ENCODE data around the gene HS6ST1. TPM values are rescaled to one million over a fixed set of nuclear protein-coding genes. Genes with fewer than 3 reads are reported as not detected.

HS6ST1 gene
- total RNA-seq, 1 donor from 2014 or later: 31.1 TPM

GRCh38 chr2:128293870-128294455 is 24.7 kb downstream of the HS6ST1 start:
- no peak overlapping the region for H2AFZ ChIP-seq (replicated peaks)
- peaks cover 2% of the 10 kb centered on the region for H3K27me3 Mint-ChIP-seq (ENCODE audit: insufficient read depth, low read depth)

GRCh38 chr2:128293426-128293755 is 25.3 kb downstream of the HS6ST1 start:
- Histone ChIP-seq H3K79me2 (ENCODE audit: low read depth) (peaks cover 98% of the 10 kb centered on the region), H3K36me3 (no peaks in the 10 kb centered on the region), H3K9ac (no peak overlapping the region), H2AFZ (replicated peaks) (no peak overlapping the region), H3K4me1 (peaks cover 15% of the 10 kb centered on the region), H3K27me3 (no peaks in the 10 kb centered on the region), H3K9me3 (ENCODE audit: low read depth) (no peaks in the 10 kb centered on the region), H3K4me3 (no peak overlapping the region), H3K4me2 (no peak overlapping the region), H4K20me1 (ENCODE audit: low read depth) (peaks cover 100% of the 10 kb centered on the region), H3K27ac (no peak overlapping the region), H3F3A (ENCODE audit: low read depth) (no peaks in the 10 kb centered on the region)
- no peak overlapping the region for H3K27ac Mint-ChIP-seq
- H3K36me3 Mint-ChIP-seq: peaks cover 21% of the 10 kb centered on the region
- no peak for DNase-seq (ENCODE audit: low spot score)
- TF ChIP-seq, protein P1, sequence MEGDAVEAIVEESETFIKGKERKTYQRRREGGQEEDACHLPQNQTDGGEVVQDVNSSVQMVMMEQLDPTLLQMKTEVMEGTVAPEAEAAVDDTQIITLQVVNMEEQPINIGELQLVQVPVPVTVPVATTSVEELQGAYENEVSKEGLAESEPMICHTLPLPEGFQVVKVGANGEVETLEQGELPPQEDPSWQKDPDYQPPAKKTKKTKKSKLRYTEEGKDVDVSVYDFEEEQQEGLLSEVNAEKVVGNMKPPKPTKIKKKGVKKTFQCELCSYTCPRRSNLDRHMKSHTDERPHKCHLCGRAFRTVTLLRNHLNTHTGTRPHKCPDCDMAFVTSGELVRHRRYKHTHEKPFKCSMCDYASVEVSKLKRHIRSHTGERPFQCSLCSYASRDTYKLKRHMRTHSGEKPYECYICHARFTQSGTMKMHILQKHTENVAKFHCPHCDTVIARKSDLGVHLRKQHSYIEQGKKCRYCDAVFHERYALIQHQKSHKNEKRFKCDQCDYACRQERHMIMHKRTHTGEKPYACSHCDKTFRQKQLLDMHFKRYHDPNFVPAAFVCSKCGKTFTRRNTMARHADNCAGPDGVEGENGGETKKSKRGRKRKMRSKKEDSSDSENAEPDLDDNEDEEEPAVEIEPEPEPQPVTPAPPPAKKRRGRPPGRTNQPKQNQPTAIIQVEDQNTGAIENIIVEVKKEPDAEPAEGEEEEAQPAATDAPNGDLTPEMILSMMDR (IDR thresholded peaks at IDR 0.05): no peak
- TF ChIP-seq EZH2phosphoT487 (IDR thresholded peaks at IDR 0.05) (no peak), EZH2 (IDR thresholded peaks at IDR 0.05) (no peak)
- H3K4me1 Mint-ChIP-seq: peaks cover 18% of the 10 kb centered on the region
- peaks cover 3% of the 10 kb centered on the region for H3K9me3 Mint-ChIP-seq
- H3K4me3 Mint-ChIP-seq: no peak overlapping the region
- peaks cover 2% of the 10 kb centered on the region for H3K27me3 Mint-ChIP-seq (ENCODE audit: insufficient read depth, low read depth)

More at GRCh38 chr2:128293870-128294455, 24.7 kb downstream of the HS6ST1 start:
- H3K4me1 ChIP-seq: peaks cover 15% of the 10 kb centered on the region
- peak overlapping the region; percentile 64 for H3K4me3 Mint-ChIP-seq
- H3K36me3 ChIP-seq: no peaks in the 10 kb centered on the region
- H3K4me2 ChIP-seq: no peak overlapping the region
- H3K27me3 ChIP-seq: no peaks in the 10 kb centered on the region
- no peak overlapping the region for H3K9ac ChIP-seq
- H3K36me3 Mint-ChIP-seq: peaks cover 21% of the 10 kb centered on the region
- peaks cover 16% of the 10 kb centered on the region for H3K4me1 Mint-ChIP-seq
- peaks cover 100% of the 10 kb centered on the region for H4K20me1 ChIP-seq (ENCODE audit: low read depth)
- no peak overlapping the region for H3K4me3 ChIP-seq
- no peak overlapping the region for H3K27ac ChIP-seq
- H3F3A ChIP-seq (ENCODE audit: low read depth): no peaks in the 10 kb centered on the region
- no peak overlapping the region for H3K27ac Mint-ChIP-seq
- peaks cover 6% of the 10 kb centered on the region for H3K9me3 Mint-ChIP-seq
- H3K79me2 ChIP-seq (ENCODE audit: low read depth): peaks cover 98% of the 10 kb centered on the region
- H3K9me3 ChIP-seq (ENCODE audit: low read depth): no peaks in the 10 kb centered on the region
- no peak for DNase-seq (ENCODE audit: low spot score)
- no peak for TF ChIP-seq EZH2 (IDR thresholded peaks at IDR 0.05)

- no peak overlapping the region for H2AFZ ChIP-seq (replicated peaks)
- no peak overlapping the region for H3K27ac Mint-ChIP-seq
- H4K20me1 ChIP-seq (ENCODE audit: low read depth): peaks cover 100% of the 10 kb centered on the region
- H3K27ac ChIP-seq: no peak overlapping the region
- no peaks in the 10 kb centered on the region for H3K27me3 ChIP-seq
- peaks cover 2% of the 10 kb centered on the region for H3K9me3 Mint-ChIP-seq
- no peak overlapping the region for H3K9ac ChIP-seq
- no peaks in the 10 kb centered on the region for H3K9me3 ChIP-seq (ENCODE audit: low read depth)
- H3F3A ChIP-seq (ENCODE audit: low read depth): no peaks in the 10 kb centered on the region
- H3K4me3 ChIP-seq: no peak overlapping the region
- H3K79me2 ChIP-seq (ENCODE audit: low read depth): peaks cover 98% of the 10 kb centered on the region
- no peak for TF ChIP-seq EZH2 (IDR thresholded peaks at IDR 0.05)
- no peak overlapping the region for H3K4me2 ChIP-seq
- peaks cover 15% of the 10 kb centered on the region for H3K4me1 ChIP-seq
- H3K4me1 Mint-ChIP-seq: peaks cover 18% of the 10 kb centered on the region
- H3K36me3 ChIP-seq: no peaks in the 10 kb centered on the region
- no peak for DNase-seq (ENCODE audit: low spot score)
- peaks cover 2% of the 10 kb centered on the region for H3K27me3 Mint-ChIP-seq (ENCODE audit: insufficient read depth, low read depth)
- peaks cover 20% of the 10 kb centered on the region for H3K36me3 Mint-ChIP-seq
- H3K4me3 Mint-ChIP-seq: no peak overlapping the region
These were observed 25.9 kb downstream of the HS6ST1 start for GRCh38 chr2:128292599-128293425.

- Mint-ChIP-seq H3K27ac (no peak overlapping the region), H3K36me3 (peaks cover 17% of the 10 kb centered on the region)
These were observed 26.6 kb downstream of the HS6ST1 start for GRCh38 chr2:128291844-128292598.

More at GRCh38 chr2:128291844-128292598, 26.6 kb downstream of the HS6ST1 start:
- H3K27ac ChIP-seq: no peak overlapping the region
- TF ChIP-seq, protein P1 (IDR thresholded peaks at IDR 0.05): no peak
- TF ChIP-seq EZH2 (IDR thresholded peaks at IDR 0.05) (no peak), EZH2phosphoT487 (IDR thresholded peaks at IDR 0.05) (no peak)
- Mint-ChIP-seq H3K27me3 (ENCODE audit: insufficient read depth, low read depth) (peaks cover 2% of the 10 kb centered on the region), H3K9me3 (peaks cover 2% of the 10 kb centered on the region), H3K4me1 (peaks cover 18% of the 10 kb centered on the region), H3K4me3 (no peak overlapping the region)
- no peak overlapping the region for H3K4me2 ChIP-seq
- H3K36me3 ChIP-seq: no peaks in the 10 kb centered on the region
- H3K79me2 ChIP-seq (ENCODE audit: low read depth): peaks cover 98% of the 10 kb centered on the region
- no peak for DNase-seq (ENCODE audit: low spot score)
- no peak overlapping the region for H3K9ac ChIP-seq
- no peak overlapping the region for H3K4me3 ChIP-seq
- H4K20me1 ChIP-seq (ENCODE audit: low read depth): peaks cover 100% of the 10 kb centered on the region
- H3K9me3 ChIP-seq (ENCODE audit: low read depth): no peaks in the 10 kb centered on the region
- peaks cover 15% of the 10 kb centered on the region for H3K4me1 ChIP-seq
- H3F3A ChIP-seq (ENCODE audit: low read depth): no peaks in the 10 kb centered on the region
- no peak overlapping the region for H2AFZ ChIP-seq (replicated peaks)
- no peaks in the 10 kb centered on the region for H3K27me3 ChIP-seq

Data from neural progenitor cell (in vitro differentiated cells).